Nephron (organoid): ENCODE data around the gene RELN.

ENCODE experiments used
- H3K27ac Mint-ChIP-seq, 3 experiments: 2 replicates each; pipeline ENCODE4 v1.8.0; 2020; ENCODE audit warnings: mixed read lengths in 3 of 3, mild to moderate bottlenecking in 2 of 3, moderate library complexity in 1 of 3
- H3K27me3 Mint-ChIP-seq: 2 replicates; pipeline ENCODE4 v1.8.0; 2021; ENCODE audit warnings: low read depth, mild to moderate bottlenecking, moderate library complexity, mixed read lengths
- H3K36me3 Mint-ChIP-seq: 2 replicates; pipeline ENCODE4 v1.8.0; 2020; ENCODE audit warnings: low read depth, mixed read lengths
- H3K4me1 Mint-ChIP-seq: 2 replicates; pipeline ENCODE4 v1.8.0; 2020; ENCODE audit warnings: mixed read lengths
- H3K4me3 Mint-ChIP-seq, 3 experiments: 2 replicates each; pipeline ENCODE4 v1.8.0; 2020; ENCODE audit warnings: mild to moderate bottlenecking in 3 of 3, mixed read lengths in 3 of 3, moderate library complexity in 2 of 3
- H3K9me3 Mint-ChIP-seq: 2 replicates; pipeline ENCODE4 v1.8.0; 2020; ENCODE audit warnings: mixed read lengths
- TF ChIP-seq, protein P1 (sequence below), 3 experiments: fragments of 200-600 bp; sonication (generic); IDR thresholded peaks; one replicate each; pipeline ENCODE4 v1.5.0; 2021; ENCODE audit warnings: antibody characterized with exemption in 3 of 3; ENCODE audit not compliant: unreplicated experiment in 3 of 3

Gene RELN

DNA sequence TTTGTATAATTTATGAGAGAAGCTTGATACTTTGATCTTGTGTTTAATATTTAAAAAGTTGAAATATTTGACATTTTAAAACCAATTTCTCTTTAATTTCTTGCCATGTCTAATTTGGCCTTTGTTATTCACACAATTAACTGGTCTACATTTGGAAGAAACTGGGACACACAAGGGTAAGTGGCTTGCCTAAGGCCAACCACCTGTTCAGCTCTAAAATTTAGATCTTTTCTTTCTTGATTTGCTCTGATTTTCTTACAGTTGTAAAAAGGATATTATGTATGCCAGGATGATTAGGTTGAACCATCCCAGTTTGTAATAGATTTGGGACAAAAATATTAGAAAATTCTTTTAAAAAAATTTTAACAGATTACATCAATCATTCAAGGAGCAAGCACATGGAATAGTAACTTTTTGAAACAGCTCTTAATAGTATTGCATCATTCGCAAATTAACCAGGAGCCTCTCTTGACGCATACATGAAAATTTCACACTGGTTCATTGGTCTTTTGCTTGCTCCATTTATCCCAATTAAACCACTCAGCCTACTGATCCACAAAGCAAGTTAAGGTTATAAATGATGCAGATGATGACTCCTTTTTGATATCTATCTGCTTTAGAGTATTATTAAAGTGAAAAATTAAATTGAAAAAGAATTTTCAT, 321.0 kb downstream of the RELN start:
- Mint-ChIP-seq H3K4me1 (no peaks in the 10 kb centered on the region), H3K36me3 (no peaks in the 10 kb centered on the region), H3K27ac (no peak overlapping the region), H3K27me3 (peaks cover 6% of the 10 kb centered on the region), H3K4me3 (no peak overlapping the region), H3K9me3 (no peaks in the 10 kb centered on the region)
- TF ChIP-seq, protein P1, sequence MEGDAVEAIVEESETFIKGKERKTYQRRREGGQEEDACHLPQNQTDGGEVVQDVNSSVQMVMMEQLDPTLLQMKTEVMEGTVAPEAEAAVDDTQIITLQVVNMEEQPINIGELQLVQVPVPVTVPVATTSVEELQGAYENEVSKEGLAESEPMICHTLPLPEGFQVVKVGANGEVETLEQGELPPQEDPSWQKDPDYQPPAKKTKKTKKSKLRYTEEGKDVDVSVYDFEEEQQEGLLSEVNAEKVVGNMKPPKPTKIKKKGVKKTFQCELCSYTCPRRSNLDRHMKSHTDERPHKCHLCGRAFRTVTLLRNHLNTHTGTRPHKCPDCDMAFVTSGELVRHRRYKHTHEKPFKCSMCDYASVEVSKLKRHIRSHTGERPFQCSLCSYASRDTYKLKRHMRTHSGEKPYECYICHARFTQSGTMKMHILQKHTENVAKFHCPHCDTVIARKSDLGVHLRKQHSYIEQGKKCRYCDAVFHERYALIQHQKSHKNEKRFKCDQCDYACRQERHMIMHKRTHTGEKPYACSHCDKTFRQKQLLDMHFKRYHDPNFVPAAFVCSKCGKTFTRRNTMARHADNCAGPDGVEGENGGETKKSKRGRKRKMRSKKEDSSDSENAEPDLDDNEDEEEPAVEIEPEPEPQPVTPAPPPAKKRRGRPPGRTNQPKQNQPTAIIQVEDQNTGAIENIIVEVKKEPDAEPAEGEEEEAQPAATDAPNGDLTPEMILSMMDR (IDR thresholded peaks at IDR 0.05; ENCODE audit: unreplicated experiment in 3 of 3), result no peak

GRCh38 chr7:103666326-103666725, 323.1 kb downstream of the RELN start:
- no peak overlapping the region for H3K4me3 Mint-ChIP-seq
- no peaks in the 10 kb centered on the region for H3K36me3 Mint-ChIP-seq
- H3K9me3 Mint-ChIP-seq, result no peaks in the 10 kb centered on the region
- TF ChIP-seq, protein P1 (IDR thresholded peaks at IDR 0.05; ENCODE audit: unreplicated experiment in 3 of 3), result no peak
- H3K27me3 Mint-ChIP-seq, result peaks cover 6% of the 10 kb centered on the region
- H3K27ac Mint-ChIP-seq, result no peak overlapping the region
- no peaks in the 10 kb centered on the region for H3K4me1 Mint-ChIP-seq

GRCh38 chr7:103664577-103664976, 324.9 kb downstream of the RELN start:
- no peak overlapping the region for H3K4me3 Mint-ChIP-seq
- TF ChIP-seq, protein P1 (IDR thresholded peaks at IDR 0.05; ENCODE audit: unreplicated experiment in 3 of 3), result no peak
- H3K9me3 Mint-ChIP-seq, result no peaks in the 10 kb centered on the region
- H3K27me3 Mint-ChIP-seq, result peaks cover 6% of the 10 kb centered on the region
- no peak overlapping the region for H3K27ac Mint-ChIP-seq
- H3K36me3 Mint-ChIP-seq, result no peaks in the 10 kb centered on the region
- H3K4me1 Mint-ChIP-seq, result no peaks in the 10 kb centered on the region

DNA sequence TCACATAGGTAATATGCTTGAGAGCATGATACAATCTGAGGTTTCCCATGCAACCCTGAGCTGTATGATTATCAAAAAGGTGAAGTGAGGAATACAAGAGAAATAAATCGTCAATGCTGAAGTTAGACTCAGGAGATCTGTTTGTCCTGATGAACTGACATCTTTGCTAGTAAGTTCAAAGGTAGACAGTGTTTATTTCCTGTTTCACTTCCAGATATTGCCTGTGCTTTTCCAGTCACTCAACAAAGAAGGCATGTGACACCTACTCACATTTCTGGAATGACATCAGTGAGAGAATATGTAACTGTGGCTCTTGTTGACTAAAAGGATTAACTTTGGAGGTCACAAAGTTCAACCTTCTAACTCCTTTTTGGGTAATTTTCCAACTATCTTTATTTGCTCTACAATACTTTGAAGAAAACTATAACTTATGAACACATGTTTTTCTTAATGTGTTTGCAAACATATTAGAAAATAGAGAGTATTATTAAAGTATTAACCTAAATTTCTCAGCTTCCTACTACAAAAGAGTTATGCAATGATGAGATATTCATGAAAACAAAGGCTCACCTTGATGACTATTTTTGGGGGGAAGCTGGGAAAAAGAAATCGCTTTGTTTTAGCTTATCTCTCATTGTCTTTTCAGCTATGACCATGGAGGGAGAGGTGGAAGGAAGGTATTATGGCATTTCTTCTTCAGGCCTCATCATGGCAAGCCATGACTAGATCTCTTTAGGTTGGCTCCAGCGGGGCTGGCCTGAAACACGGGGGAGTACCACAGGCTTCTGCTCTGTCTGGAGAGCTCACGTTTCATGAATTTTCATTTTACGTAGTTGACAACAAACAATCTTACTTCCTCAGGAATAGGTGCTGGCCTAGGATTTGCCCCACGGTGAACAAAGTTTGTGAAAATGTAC, 328.7 kb downstream of the RELN start:
- H3K4me1 Mint-ChIP-seq, result no peaks in the 10 kb centered on the region
- no peak overlapping the region for H3K27ac Mint-ChIP-seq
- H3K9me3 Mint-ChIP-seq, result no peaks in the 10 kb centered on the region
- H3K27me3 Mint-ChIP-seq, result no peaks in the 10 kb centered on the region
- no peaks in the 10 kb centered on the region for H3K36me3 Mint-ChIP-seq
- TF ChIP-seq, protein P1 (IDR thresholded peaks at IDR 0.05; ENCODE audit: unreplicated experiment in 3 of 3), result no peak
- H3K4me3 Mint-ChIP-seq, result no peak overlapping the region

DNA sequence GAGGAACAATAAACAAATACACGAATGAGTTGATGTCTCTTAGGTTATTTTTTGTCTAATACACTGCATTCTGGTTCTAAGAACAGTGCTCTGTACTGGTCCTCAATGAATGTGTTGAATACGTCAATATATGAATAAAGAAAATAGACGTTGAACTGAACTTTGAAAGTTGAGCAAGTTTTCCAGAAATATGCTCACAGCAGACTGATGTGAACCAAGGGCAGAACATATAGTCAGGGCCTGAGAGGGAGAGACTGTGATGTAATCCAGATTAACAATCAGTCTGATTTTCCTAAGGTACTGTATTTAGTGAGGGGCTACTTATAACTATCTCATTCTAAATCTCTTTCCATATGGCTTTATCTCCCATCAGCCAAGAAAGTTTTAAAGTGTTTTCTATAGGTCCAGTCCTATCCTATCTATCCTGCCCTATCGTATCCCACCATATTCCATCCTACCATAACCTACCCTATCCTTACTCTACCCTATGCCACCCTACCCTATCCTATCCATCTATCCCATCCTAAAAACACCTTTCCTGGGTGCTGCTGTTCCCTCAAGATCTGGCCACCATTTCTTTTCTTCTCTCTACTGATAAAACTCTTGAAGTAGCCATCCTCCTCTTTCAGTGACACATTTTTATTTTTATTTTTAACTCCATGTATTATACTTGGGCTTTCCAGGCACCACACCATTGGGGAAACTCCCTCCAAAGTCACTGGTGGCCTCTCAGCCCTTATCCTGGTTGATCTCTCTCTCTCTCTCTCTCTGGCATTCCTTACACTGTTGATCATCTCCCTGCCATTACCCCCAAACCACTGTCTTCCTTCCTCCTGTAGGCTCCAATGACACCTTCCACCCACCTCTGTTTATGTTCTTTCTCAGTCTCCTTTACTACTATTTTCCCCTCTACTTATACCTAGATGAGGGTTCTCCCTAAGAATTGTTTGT, 331.1 kb downstream of the RELN start:
- Mint-ChIP-seq H3K4me1 (no peaks in the 10 kb centered on the region), H3K27me3 (no peaks in the 10 kb centered on the region)
- TF ChIP-seq, protein P1 (IDR thresholded peaks at IDR 0.05; ENCODE audit: unreplicated experiment in 3 of 3), result no peak

More for the DNA sequence above, 331.1 kb downstream of the RELN start:
- Mint-ChIP-seq H3K9me3 (no peaks in the 10 kb centered on the region), H3K27ac (no peak overlapping the region), H3K36me3 (no peaks in the 10 kb centered on the region), H3K4me3 (no peak overlapping the region)
